Effector memory CD4-positive, alpha-beta T cell (primary cell): ENCODE results near the gene STARD9.

Experiments used
- DNase-seq, 3 donors: peaks; one replicate each; pipeline ENCODE4 v3.0.0-alpha.2; 2020
- H3K27ac ChIP-seq: 2 replicates; pipeline ENCODE4 v1.7.0; 2013; ENCODE audit warnings: mild to moderate bottlenecking, low read length, moderate library complexity; ENCODE audit not compliant: insufficient read depth, poor library complexity, severe bottlenecking
- H3K27me3 ChIP-seq: replicated peaks from 2 replicates; pipeline ENCODE4 v1.7.0; 2013; ENCODE audit warnings: mild to moderate bottlenecking, low read length; ENCODE audit not compliant: insufficient read depth, control insufficient read depth, poor library complexity, severe bottlenecking
- H3K36me3 ChIP-seq: 2 replicates; pipeline ENCODE4 v1.7.0; 2013; ENCODE audit warnings: mild to moderate bottlenecking, low read length, moderate library complexity; ENCODE audit not compliant: control insufficient read depth, insufficient read depth
- H3K4me1 ChIP-seq: 2 replicates; pipeline ENCODE4 v1.7.0; 2013; ENCODE audit warnings: low read length, mild to moderate bottlenecking; ENCODE audit not compliant: control insufficient read depth, insufficient read depth, poor library complexity, severe bottlenecking
- H3K4me3 ChIP-seq: 2 replicates; pipeline ENCODE4 v1.7.0; 2013; ENCODE audit warnings: low read length, low read depth, mild to moderate bottlenecking; ENCODE audit not compliant: insufficient read depth, poor library complexity, severe bottlenecking
- H3K9me3 ChIP-seq: 2 replicates; pipeline ENCODE4 v1.7.0; 2013; ENCODE audit warnings: mild to moderate bottlenecking, low read length, moderate library complexity; ENCODE audit not compliant: control insufficient read depth

STARD9 gene

DNA sequence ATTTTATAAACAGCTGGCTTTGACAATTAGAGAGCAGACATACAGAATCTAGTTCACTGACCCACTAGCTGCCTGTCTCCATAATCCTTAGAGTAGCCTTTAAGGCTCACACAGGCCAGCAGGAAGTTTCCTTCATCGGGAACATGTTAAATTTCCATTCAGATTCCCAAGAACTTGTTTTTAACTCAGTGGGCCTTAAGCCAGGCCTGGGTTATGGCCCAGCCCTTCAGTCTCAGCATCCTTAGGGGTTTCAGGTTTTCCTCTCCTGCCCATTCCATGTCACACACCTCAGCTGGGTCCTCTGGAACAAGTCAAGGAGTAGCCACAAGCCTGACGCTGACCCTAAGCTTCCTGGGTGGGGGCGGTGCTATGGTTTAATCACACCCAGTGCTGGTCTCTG lies 146.5 kb downstream of the STARD9 start:
- H3K27ac ChIP-seq, result no peak overlapping the region
- no peaks in the 10 kb centered on the region for H3K27me3 ChIP-seq
- no peaks in the 10 kb centered on the region for H3K4me1 ChIP-seq
- no peak overlapping the region for H3K4me3 ChIP-seq
- peaks cover 33% of the 10 kb centered on the region for H3K36me3 ChIP-seq
- H3K9me3 ChIP-seq, result no peaks in the 10 kb centered on the region
- DNase-seq, result no peak

DNA sequence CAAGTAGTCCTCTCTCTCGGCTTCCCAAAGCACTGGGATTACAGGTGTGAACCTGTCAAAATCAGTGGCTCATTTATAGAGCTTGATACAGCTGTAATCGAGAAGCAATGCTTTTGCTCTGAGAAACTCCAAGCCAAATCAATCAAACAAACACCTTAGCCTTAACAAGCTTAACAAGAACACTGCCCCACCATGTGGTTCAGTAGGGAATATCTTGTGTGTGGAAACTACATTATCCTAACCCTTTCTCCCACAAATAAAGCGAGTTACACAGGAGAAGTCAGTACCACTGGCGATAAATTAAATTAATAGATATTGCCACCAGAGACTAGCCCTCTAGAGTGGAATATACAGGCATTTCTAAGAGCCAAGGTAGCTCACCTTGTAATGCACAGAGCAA lies 147.7 kb downstream of the STARD9 start:
- Histone ChIP-seq H3K36me3 (peaks cover 45% of the 10 kb centered on the region), H3K9me3 (no peaks in the 10 kb centered on the region), H3K4me1 (no peaks in the 10 kb centered on the region), H3K27ac (no peak overlapping the region), H3K27me3 (no peaks in the 10 kb centered on the region), H3K4me3 (no peak overlapping the region)
- DNase-seq, result no peak

DNA sequence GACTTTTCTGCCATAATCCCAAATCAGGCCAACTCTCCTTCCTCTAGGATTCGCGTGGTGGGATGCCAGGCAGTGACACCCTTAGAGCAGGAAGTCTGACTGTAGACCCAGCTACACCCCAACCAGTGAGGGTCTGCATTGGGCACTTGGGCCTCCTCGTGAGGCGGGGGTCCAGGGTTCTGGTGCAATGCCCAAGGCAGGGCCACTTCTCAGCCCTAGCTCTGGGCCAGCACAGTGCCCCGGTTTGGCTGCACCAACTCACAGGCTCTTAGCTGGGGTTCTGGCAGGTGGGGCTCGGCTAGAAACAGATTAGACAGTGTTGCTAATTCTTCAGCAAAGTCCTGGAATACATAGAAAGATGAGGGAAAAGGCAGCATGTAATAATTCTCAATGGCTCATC lies 148.9 kb downstream of the STARD9 start:
- Histone ChIP-seq H3K27ac (no peak overlapping the region), H3K27me3 (no peaks in the 10 kb centered on the region), H3K9me3 (no peaks in the 10 kb centered on the region), H3K4me1 (no peaks in the 10 kb centered on the region), H3K36me3 (peaks cover 53% of the 10 kb centered on the region), H3K4me3 (no peak overlapping the region)
- no peak for DNase-seq

- peaks cover 62% of the 10 kb centered on the region for H3K36me3 ChIP-seq
- H3K4me1 ChIP-seq, result no peaks in the 10 kb centered on the region
- no peak for DNase-seq
- H3K27me3 ChIP-seq, result no peaks in the 10 kb centered on the region
- H3K4me3 ChIP-seq, result no peak overlapping the region
- H3K9me3 ChIP-seq, result no peaks in the 10 kb centered on the region
- H3K27ac ChIP-seq, result no peak overlapping the region
Measured at GRCh38 chr15:42725331-42725903, 150.0 kb downstream of the STARD9 start.

DNA sequence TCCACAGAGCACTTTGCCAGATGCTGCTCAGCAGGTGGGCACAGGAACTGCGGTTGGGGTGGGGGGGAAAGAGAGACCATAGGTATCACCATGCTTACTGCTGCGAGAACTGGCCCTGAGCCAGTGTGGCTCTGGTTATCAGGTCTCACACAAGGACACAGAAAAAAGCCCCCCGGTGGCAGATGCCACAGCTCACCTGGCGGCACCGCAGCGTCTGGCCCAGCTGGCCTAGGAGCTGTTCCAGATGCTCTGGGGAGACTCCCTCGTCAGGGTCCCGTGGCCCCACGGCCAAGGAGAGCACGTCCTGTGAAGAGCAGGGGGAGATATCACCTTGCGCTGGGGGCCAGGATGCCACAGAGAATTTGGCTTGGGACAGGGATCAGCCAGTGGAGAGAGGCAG lies 150.7 kb downstream of the STARD9 start:
- Histone ChIP-seq H3K27ac (no peak overlapping the region), H3K4me1 (no peaks in the 10 kb centered on the region), H3K4me3 (no peak overlapping the region), H3K9me3 (no peaks in the 10 kb centered on the region), H3K36me3 (peaks cover 69% of the 10 kb centered on the region), H3K27me3 (no peaks in the 10 kb centered on the region)
- DNase-seq, result no peak

GRCh38 chr15:42727750-42728381 lies 152.5 kb downstream of the STARD9 start:
- no peaks in the 10 kb centered on the region for H3K27me3 ChIP-seq
- no peak for DNase-seq
- H3K27ac ChIP-seq, result no peak overlapping the region
- H3K9me3 ChIP-seq, result no peaks in the 10 kb centered on the region
- H3K36me3 ChIP-seq, result peaks cover 87% of the 10 kb centered on the region
- H3K4me1 ChIP-seq, result no peaks in the 10 kb centered on the region
- no peak overlapping the region for H3K4me3 ChIP-seq

GRCh38 chr15:42728560-42728959 lies 153.2 kb downstream of the STARD9 start:
- Histone ChIP-seq H3K27ac (no peak overlapping the region), H3K9me3 (no peaks in the 10 kb centered on the region), H3K4me3 (no peak overlapping the region), H3K4me1 (no peaks in the 10 kb centered on the region), H3K36me3 (peaks cover 92% of the 10 kb centered on the region), H3K27me3 (no peaks in the 10 kb centered on the region)
- no peak for DNase-seq

DNA sequence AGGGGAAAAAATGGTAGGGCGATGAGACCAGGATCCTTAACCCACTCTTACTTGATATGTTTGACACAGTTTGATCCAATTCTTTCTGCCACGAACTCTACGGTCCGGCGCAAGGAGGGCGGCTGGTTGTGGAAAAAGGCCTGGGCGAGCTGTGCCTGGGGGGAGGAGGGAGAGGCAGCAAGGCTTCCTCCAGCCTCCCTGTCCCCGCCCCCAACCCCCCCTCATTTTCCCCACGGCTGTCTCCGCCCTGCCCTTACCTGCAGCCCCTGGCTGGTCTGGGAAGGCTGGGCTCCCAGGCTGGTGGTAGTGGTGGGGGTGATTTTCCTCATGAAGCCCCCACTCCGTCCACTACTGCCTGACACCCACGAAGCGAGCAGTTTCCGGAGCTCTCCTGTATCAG lies 153.6 kb downstream of the STARD9 start:
- no peak overlapping the region for H3K4me3 ChIP-seq
- no peak overlapping the region for H3K27ac ChIP-seq
- no peak for DNase-seq
- peaks cover 91% of the 10 kb centered on the region for H3K36me3 ChIP-seq
- no peaks in the 10 kb centered on the region for H3K4me1 ChIP-seq
- H3K9me3 ChIP-seq, result no peaks in the 10 kb centered on the region
- no peaks in the 10 kb centered on the region for H3K27me3 ChIP-seq

- DNase-seq, result no peak
- Histone ChIP-seq H3K4me1 (no peaks in the 10 kb centered on the region), H3K27me3 (no peaks in the 10 kb centered on the region), H3K36me3 (peaks cover 87% of the 10 kb centered on the region), H3K27ac (no peak overlapping the region), H3K9me3 (no peaks in the 10 kb centered on the region), H3K4me3 (no peak overlapping the region)
Measured at GRCh38 chr15:42729409-42729808, 154.0 kb downstream of the STARD9 start.

- H3K27ac ChIP-seq, result no peak overlapping the region
- H3K4me1 ChIP-seq, result no peaks in the 10 kb centered on the region
- H3K9me3 ChIP-seq, result no peaks in the 10 kb centered on the region
- DNase-seq, result no peak
- H3K27me3 ChIP-seq, result no peaks in the 10 kb centered on the region
- peaks cover 79% of the 10 kb centered on the region for H3K36me3 ChIP-seq
- no peak overlapping the region for H3K4me3 ChIP-seq
Measured at GRCh38 chr15:42730135-42730534, 154.7 kb downstream of the STARD9 start.
